A549 (cell line): ENCODE measurements around the gene NR2C2. TPM values are rescaled to one million over a fixed set of nuclear protein-coding genes. Genes with fewer than 3 reads are reported as not detected.

Experiments used
- ATAC-seq, 2 experiments: fragments of 200-7000 bp in 1 of 2; fragments of >200 bp in 1 of 2; cut with Nextera tagmentation in 1 of 2; cut with Tn5 transposase in 1 of 2; 3 replicates each; pipeline versions ENCODE4 v1.8.0 to v1.9.1; 2018 to 2020; ENCODE audit warnings: mild to moderate bottlenecking in 1 of 2, moderate library complexity in 1 of 2
- CTCF ChIA-PET: fragments of 300-600 bp; sonication (Branson Sonifier 250); formaldehyde crosslinking; extraction: SDS; loops from one replicate; lab custom pipeline; 2021; ENCODE audit warnings: antibody characterized with exemption, inconsistent platforms; lab: Yijun Ruan, JAX
- POLR2A ChIA-PET: fragments of 350-600 bp; formaldehyde crosslinking; extraction: SDS; loops from one replicate; lab custom pipeline; 2021; ENCODE audit warnings: antibody characterized with exemption, inconsistent platforms; lab: Yijun Ruan, JAX
- DNase-seq, 2 experiments: peaks; one replicate each; pipeline versions ENCODE4 v3.0.0 to v3.0.0-alpha.2; 2011 to 2016; ENCODE audit warnings: low read depth in 1 of 2, low spot score in 1 of 2
- FAIRE-seq: peaks from 2 replicates; lab custom pipeline; 2011; peaks lifted over from hg19 to GRCh38; lab: Jason Lieb, UNC
- H3K27ac ChIP-seq, 2 experiments: fragments of >200 bp; sonication (Bioruptor Twin); formaldehyde crosslinking; 3 replicates each; pipeline ENCODE4 v1.5.1; 2016 to 2017
- H3K4me1 ChIP-seq: fragments of >200 bp; sonication (Bioruptor Twin); formaldehyde crosslinking; 3 replicates; pipeline ENCODE4 v1.6.1; 2016
- H3K4me2 ChIP-seq: fragments of >200 bp; sonication (Bioruptor Twin); formaldehyde crosslinking; 3 replicates; pipeline ENCODE4 v1.6.1; 2016
- H3K4me3 ChIP-seq: fragments of >200 bp; sonication (Bioruptor Twin); formaldehyde crosslinking; 3 replicates; pipeline ENCODE4 v1.5.1; 2016
- H3K9me3 ChIP-seq: fragments of >200 bp; sonication (Bioruptor Twin); formaldehyde crosslinking; 3 replicates; pipeline ENCODE4 v1.6.1; 2016
- CBX8 ChIP-seq: fragments of 200-600 bp; sonication (generic); IDR thresholded peaks from 2 replicates; pipeline ENCODE4 v1.6.1; 2016
- CEBPB ChIP-seq, 2 experiments: fragments of >200 bp in 1 of 2; sonication (Bioruptor Twin) in 1 of 2; formaldehyde crosslinking in 1 of 2; IDR thresholded peaks; 2 replicates each; pipeline ENCODE4 v1.6.1; 2012 to 2016
- EP300 ChIP-seq, 2 experiments: fragments of >200 bp; sonication (Bioruptor Twin); formaldehyde crosslinking; IDR thresholded peaks; 2 replicates in 1 of 2; 3 replicates in 1 of 2; pipeline ENCODE4 v1.6.1; 2016 to 2017
- ESRRA ChIP-seq: fragments of 150-350 bp; IDR thresholded peaks from 2 replicates; pipeline ENCODE4 v1.6.1; 2014; ENCODE audit warnings: mild to moderate bottlenecking, low read length, borderline replicate concordance
- HEYL ChIP-seq: fragments of 250-450 bp; sonication (Bioruptor Pico); IDR thresholded peaks from 2 replicates; pipeline ENCODE4 v1.8.0; 2021; ENCODE audit warnings: mild to moderate bottlenecking, moderate library complexity
- HOXB5 ChIP-seq: fragments of 250-450 bp; sonication (Bioruptor Pico); IDR thresholded peaks from 2 replicates; pipeline ENCODE4 v1.5.0; 2020; ENCODE audit warnings: mild to moderate bottlenecking, moderate library complexity
- JUNB ChIP-seq: fragments of >200 bp; sonication (Bioruptor Twin); formaldehyde crosslinking; IDR thresholded peaks from 2 replicates; pipeline ENCODE4 v1.6.1; 2016
- MAFK ChIP-seq: fragments of 450-650 bp; IDR thresholded peaks from 2 replicates; pipeline ENCODE4 v1.6.1; 2014; ENCODE audit not compliant: partially characterized antibody
- RCOR1 ChIP-seq: fragments of 150-350 bp; IDR thresholded peaks from 2 replicates; pipeline ENCODE4 v1.6.1; 2014; ENCODE audit warnings: antibody characterized with exemption, low read length, low read depth
- WGBS: methylation state at CpG from one replicate; pipeline ENCODE4 v1.1.6; 2017; ENCODE audit errors: missing lambda C conversion rate; 5-methylcytosine and 5-hydroxymethylcytosine counted together
- polyA plus RNA-seq, 4 experiments: library from polyadenylated mRNA; depleted of rRNA in 3 of 4; stranded (reverse); fragments of >200 nt; fragmentation: RNase III in 1 of 4; extraction: RNeasy Plus Mini Kit Qiagen cat#74134 plus additional on column Dnase treatment in 1 of 4; gene quantifications; 2 replicates in 3 of 4; 3 replicates in 1 of 4; pipeline ENCODE4 v1.2.3, GENCODE V29; 2011 to 2017
- TF ChIP-seq, protein P1 (sequence below): IDR thresholded peaks from 2 replicates; pipeline ENCODE4 v1.6.1; 2012; ENCODE audit warnings: low read depth, borderline replicate concordance
- TF ChIP-seq, protein P2 (sequence below): fragments of 450-650 bp; IDR thresholded peaks from 2 replicates; pipeline ENCODE4 v1.6.1; 2014; ENCODE audit warnings: antibody characterized with exemption
- TF ChIP-seq, protein P3 (sequence below): fragments of 250-450 bp; sonication (Bioruptor Pico); IDR thresholded peaks from 2 replicates; pipeline ENCODE4 v1.5.0; 2021; ENCODE audit warnings: mild to moderate bottlenecking, moderate library complexity, borderline replicate concordance
- TF ChIP-seq, protein P4 (sequence below): IDR thresholded peaks from 2 replicates; pipeline ENCODE4 v1.6.1; 2012
- TF ChIP-seq, protein P5 (sequence below): fragments of >200 bp; sonication (Bioruptor Twin); formaldehyde crosslinking; IDR thresholded peaks from 3 replicates; pipeline ENCODE4 v1.5.1; 2016
- TF ChIP-seq, protein P6 (sequence below): fragments of 250-450 bp; sonication (Bioruptor Pico); IDR thresholded peaks from 2 replicates; pipeline ENCODE4 v1.5.0; 2020; ENCODE audit warnings: low read depth, mild to moderate bottlenecking, moderate library complexity

NR2C2 gene
- polyA plus RNA-seq, 2 of the 4 experiments (the other 2 are of a cell fraction): 14.6 to 20.2 TPM

DNA sequence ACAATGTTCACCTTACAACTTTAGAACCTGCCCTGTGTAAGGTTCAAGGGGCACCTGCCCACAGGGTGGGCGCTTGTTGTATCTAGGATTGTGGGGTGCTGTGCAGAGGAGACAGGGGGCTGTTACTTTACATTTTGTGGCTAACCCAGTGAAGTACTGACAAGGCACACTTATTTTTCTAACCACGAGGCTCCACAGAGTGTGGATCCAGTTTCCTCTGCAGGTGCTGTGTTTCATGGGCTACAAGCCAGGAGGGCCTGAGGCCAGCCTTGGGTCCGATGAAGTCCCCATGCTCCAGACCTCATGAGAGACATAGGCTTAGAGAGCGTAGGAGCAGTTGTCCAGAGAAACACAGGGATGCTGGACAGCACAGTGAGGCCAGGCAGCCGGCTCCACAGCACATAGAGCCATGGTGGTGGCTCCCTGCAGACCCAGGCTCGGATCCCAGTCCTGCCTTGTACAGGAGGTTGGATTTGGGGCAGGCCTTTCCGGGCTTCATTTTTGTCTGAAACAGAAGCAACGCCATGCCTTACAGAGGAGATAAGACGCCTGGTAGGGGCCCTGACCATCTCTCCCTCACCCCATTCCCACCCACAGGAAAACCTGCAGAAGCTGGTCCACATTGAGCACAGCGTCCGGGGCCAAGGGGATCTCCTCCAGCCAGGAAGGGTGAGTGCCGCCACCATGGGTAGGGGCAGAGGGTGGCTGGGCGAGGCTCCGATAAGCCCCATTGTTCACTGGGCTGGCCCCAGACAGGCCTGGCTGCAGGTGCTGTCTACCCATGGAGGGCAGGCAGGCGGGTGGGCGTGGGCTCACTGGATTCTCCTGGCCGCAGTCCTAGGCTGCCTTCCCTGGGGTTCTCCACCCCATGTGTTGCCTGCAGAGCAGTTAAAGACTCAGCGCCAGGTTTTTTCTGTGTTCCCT is 40.1 kb upstream of the NR2C2 start:
- H3K4me1 ChIP-seq: no peaks in the 10 kb centered on the region
- no peak overlapping the region for H3K27ac ChIP-seq
- no peak for ATAC-seq
- no peak overlapping the region for H3K4me3 ChIP-seq
- POLR2A ChIA-PET: no interaction called here
- 54% methylated on average over 14 of the region's 18 CpGs for WGBS
- no peak overlapping the region for H3K4me2 ChIP-seq
- peaks cover 21% of the 10 kb centered on the region for H3K9me3 ChIP-seq
- CTCF ChIA-PET: interaction anchor here (1.2 to 6.7 kb wide), 2 partner anchors 14 to 19 kb away, joined by 5 to 38 read pairs; no protein-coding TSS in a partner anchor
- FAIRE-seq: no peak
- TF ChIP-seq CEBPB (IDR thresholded peaks at IDR 0.05) (no peak), MAFK (no peak), RCOR1 (no peak), HOXB5 (no peak), JUNB (no peak)
- TF ChIP-seq, protein P1, sequence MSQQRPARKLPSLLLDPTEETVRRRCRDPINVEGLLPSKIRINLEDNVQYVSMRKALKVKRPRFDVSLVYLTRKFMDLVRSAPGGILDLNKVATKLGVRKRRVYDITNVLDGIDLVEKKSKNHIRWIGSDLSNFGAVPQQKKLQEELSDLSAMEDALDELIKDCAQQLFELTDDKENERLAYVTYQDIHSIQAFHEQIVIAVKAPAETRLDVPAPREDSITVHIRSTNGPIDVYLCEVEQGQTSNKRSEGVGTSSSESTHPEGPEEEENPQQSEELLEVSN: no peak
- TF ChIP-seq, protein P2, sequence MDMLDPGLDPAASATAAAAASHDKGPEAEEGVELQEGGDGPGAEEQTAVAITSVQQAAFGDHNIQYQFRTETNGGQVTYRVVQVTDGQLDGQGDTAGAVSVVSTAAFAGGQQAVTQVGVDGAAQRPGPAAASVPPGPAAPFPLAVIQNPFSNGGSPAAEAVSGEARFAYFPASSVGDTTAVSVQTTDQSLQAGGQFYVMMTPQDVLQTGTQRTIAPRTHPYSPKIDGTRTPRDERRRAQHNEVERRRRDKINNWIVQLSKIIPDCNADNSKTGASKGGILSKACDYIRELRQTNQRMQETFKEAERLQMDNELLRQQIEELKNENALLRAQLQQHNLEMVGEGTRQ: no peak
- TF ChIP-seq, protein P3, sequence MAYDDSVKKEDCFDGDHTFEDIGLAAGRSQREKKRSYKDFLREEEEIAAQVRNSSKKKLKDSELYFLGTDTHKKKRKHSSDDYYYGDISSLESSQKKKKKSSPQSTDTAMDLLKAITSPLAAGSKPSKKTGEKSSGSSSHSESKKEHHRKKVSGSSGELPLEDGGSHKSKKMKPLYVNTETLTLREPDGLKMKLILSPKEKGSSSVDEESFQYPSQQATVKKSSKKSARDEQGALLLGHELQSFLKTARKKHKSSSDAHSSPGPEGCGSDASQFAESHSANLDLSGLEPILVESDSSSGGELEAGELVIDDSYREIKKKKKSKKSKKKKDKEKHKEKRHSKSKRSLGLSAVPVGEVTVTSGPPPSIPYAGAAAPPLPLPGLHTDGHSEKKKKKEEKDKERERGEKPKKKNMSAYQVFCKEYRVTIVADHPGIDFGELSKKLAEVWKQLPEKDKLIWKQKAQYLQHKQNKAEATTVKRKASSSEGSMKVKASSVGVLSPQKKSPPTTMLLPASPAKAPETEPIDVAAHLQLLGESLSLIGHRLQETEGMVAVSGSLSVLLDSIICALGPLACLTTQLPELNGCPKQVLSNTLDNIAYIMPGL (CRISPR knock-in tag): no peak
- TF ChIP-seq, protein P4, sequence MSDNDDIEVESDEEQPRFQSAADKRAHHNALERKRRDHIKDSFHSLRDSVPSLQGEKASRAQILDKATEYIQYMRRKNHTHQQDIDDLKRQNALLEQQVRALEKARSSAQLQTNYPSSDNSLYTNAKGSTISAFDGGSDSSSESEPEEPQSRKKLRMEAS: no peak
- DNase-seq: no peak

DNA sequence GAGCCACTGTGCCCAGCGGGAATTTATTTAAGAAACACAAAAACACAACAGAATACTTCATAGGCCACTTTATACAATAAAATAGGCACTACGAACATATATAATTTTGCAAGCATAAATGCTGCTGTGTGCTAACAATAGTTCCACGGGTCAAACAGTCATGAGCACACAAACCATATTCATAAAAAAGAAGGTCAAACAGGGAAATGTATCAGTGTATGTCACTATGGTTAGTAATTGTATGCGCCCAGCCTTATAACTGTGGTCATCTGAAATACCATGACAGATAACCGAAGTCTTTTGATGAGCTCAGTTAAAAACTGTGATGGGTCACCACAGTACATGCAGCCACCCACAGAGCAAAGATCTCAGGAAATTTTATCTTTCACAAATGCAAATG is 38.1 kb upstream of the NR2C2 start:
- H3K4me1 ChIP-seq: no peaks in the 10 kb centered on the region
- no peak for DNase-seq
- no peak for ATAC-seq
- no peak overlapping the region for H3K4me2 ChIP-seq
- no peak overlapping the region for H3K27ac ChIP-seq
- no peak for FAIRE-seq
- H3K4me3 ChIP-seq: no peak overlapping the region
- 64% methylated on average over 5 of the region's 5 CpGs for WGBS
- POLR2A ChIA-PET: no interaction called here
- CTCF ChIA-PET: interaction anchor here (6.7 kb wide), 1 partner anchor 12 kb away, joined by 38 read pairs; no protein-coding TSS in a partner anchor
- H3K9me3 ChIP-seq: peaks cover 20% of the 10 kb centered on the region
- TF ChIP-seq, protein P5, sequence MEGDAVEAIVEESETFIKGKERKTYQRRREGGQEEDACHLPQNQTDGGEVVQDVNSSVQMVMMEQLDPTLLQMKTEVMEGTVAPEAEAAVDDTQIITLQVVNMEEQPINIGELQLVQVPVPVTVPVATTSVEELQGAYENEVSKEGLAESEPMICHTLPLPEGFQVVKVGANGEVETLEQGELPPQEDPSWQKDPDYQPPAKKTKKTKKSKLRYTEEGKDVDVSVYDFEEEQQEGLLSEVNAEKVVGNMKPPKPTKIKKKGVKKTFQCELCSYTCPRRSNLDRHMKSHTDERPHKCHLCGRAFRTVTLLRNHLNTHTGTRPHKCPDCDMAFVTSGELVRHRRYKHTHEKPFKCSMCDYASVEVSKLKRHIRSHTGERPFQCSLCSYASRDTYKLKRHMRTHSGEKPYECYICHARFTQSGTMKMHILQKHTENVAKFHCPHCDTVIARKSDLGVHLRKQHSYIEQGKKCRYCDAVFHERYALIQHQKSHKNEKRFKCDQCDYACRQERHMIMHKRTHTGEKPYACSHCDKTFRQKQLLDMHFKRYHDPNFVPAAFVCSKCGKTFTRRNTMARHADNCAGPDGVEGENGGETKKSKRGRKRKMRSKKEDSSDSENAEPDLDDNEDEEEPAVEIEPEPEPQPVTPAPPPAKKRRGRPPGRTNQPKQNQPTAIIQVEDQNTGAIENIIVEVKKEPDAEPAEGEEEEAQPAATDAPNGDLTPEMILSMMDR: no peak
- no peak for TF ChIP-seq CBX8
- TF ChIP-seq HEYL (CRISPR knock-in tag): no peak
- TF ChIP-seq, protein P6, sequence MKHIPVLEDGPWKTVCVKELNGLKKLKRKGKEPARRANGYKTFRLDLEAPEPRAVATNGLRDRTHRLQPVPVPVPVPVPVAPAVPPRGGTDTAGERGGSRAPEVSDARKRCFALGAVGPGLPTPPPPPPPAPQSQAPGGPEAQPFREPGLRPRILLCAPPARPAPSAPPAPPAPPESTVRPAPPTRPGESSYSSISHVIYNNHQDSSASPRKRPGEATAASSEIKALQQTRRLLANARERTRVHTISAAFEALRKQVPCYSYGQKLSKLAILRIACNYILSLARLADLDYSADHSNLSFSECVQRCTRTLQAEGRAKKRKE (CRISPR knock-in tag): no peak
- TF ChIP-seq CEBPB (IDR thresholded peaks at IDR 0.05): no peak
- no peak for TF ChIP-seq ESRRA

DNA sequence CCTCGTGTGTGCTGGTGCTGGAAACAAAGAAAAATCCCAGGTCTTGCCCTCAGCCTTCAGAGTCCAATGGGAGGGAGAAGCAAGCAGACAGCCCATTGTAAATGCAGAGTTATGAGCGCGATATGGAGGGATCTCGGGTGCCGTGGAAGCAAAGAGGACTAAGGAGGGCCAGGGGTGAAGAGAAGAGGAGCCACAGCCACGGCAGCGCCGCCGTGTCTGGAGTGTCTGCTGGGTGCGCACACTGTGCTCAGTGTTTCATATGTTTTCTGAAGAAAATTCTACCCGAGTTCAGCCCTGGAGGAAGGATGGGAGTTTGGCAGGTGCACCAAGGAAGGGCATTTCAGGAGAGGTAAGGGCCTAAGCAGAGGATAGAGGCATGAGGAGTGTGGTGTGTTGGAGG is 35.7 kb upstream of the NR2C2 start:
- WGBS: 66% methylated on average over 11 of the region's 11 CpGs
- no peak overlapping the region for H3K27ac ChIP-seq
- TF ChIP-seq, protein P1: no peak
- TF ChIP-seq EP300 (IDR thresholded peaks at IDR 0.05): no peak
- TF ChIP-seq, protein P5: no peak
- TF ChIP-seq, all 56 proteins: peak for 0
- DNase-seq (no peak), ATAC-seq (no peak), FAIRE-seq (no peak)
- ChIA-PET POLR2A (no interaction called here), CTCF (interaction anchor here (1.1 to 6.7 kb wide), 3 partner anchors 10 to 123 kb away, joined by 5 to 38 read pairs (median 5); no protein-coding TSS in a partner anchor)
- H3K4me3 ChIP-seq: no peak overlapping the region
- no peaks in the 10 kb centered on the region for H3K9me3 ChIP-seq
- H3K4me1 ChIP-seq: no peaks in the 10 kb centered on the region
- no peak overlapping the region for H3K4me2 ChIP-seq
